Fibroblast of mammary gland (primary cell): ENCODE data around the gene ZNF366.

Experiments
- DNase-seq: peaks from one replicate; pipeline ENCODE4 v3.0.0-alpha.2; 2010; ENCODE audit warnings: low read depth
- H3K4me3 ChIP-seq: 2 replicates; pipeline ENCODE4 v1.5.1; 2011; ENCODE audit warnings: low read depth, mild to moderate bottlenecking, low read length, moderate library complexity; ENCODE audit not compliant: control insufficient read depth
- TF ChIP-seq, protein P1 (sequence below): conservative IDR thresholded peaks from 2 replicates; pipeline ENCODE4 v1.5.1; 2011; ENCODE audit warnings: low read depth, low read length, inconsistent platforms; ENCODE audit not compliant: control insufficient read depth, insufficient read depth

The ZNF366 gene

DNA sequence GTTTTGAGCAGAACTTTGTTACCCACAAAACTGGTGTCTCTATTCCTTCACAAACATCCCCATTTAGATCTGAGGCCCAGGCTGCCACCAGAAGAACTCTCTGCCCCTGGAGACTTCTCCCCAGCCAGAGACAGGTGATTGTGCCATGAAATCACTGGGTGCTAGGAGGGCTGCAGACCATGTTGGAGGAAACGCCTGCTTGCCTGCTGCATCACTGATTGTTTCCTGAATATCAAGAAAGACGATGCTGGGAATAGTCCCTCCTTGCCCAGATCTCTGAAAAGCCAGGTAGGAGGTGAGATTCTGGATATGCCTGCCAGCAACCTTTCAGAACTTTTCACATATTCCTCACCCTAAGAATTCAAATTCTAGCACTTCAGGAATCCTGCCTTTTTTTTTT lies 8.1 kb downstream of the ZNF366 start:
- DNase-seq = no peak
- no peak overlapping the region for H3K4me3 ChIP-seq
- TF ChIP-seq, protein P1, sequence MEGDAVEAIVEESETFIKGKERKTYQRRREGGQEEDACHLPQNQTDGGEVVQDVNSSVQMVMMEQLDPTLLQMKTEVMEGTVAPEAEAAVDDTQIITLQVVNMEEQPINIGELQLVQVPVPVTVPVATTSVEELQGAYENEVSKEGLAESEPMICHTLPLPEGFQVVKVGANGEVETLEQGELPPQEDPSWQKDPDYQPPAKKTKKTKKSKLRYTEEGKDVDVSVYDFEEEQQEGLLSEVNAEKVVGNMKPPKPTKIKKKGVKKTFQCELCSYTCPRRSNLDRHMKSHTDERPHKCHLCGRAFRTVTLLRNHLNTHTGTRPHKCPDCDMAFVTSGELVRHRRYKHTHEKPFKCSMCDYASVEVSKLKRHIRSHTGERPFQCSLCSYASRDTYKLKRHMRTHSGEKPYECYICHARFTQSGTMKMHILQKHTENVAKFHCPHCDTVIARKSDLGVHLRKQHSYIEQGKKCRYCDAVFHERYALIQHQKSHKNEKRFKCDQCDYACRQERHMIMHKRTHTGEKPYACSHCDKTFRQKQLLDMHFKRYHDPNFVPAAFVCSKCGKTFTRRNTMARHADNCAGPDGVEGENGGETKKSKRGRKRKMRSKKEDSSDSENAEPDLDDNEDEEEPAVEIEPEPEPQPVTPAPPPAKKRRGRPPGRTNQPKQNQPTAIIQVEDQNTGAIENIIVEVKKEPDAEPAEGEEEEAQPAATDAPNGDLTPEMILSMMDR = no peak

DNA sequence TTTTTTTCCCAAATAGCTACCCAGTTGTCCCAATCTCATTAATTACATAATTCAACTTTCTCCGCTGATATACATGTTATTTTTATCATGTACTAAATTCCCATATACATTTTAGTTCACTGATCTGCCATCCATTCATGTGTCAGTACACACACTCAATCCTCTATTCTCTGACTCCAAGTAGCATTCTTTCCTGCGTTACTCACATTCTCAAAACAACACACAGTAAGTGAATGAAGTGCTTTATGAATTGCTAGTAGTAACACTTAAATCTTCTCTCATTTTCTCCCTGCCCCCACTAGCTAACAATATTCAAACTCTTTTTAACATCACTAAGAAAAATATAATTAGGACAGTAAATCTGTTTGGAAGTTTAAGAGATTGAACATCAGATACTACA lies 8.9 kb downstream of the ZNF366 start:
- TF ChIP-seq, protein P1 = no peak
- no peak overlapping the region for H3K4me3 ChIP-seq
- DNase-seq = peak; percentile 45

DNA sequence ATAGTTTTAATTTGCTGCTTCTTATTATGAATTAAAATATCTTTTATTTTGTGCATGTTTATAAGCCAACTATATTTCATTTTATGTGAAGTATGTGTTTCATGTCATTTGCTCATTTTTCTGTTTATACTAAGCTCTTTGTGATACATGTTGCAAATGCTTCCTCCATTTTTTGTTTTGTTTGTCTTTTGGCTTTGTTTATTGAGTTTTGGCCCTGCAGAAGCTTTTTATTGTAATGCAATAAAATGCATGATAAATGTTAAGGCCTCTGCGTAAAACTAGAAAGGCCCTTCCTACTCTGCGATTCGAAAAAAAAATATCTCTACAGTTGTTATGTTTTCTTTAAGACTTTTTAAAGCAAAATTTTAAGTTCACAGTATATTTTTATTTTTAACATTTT lies 9.4 kb downstream of the ZNF366 start:
- DNase-seq = no peak
- H3K4me3 ChIP-seq = no peak overlapping the region
- TF ChIP-seq, protein P1 = no peak

DNA sequence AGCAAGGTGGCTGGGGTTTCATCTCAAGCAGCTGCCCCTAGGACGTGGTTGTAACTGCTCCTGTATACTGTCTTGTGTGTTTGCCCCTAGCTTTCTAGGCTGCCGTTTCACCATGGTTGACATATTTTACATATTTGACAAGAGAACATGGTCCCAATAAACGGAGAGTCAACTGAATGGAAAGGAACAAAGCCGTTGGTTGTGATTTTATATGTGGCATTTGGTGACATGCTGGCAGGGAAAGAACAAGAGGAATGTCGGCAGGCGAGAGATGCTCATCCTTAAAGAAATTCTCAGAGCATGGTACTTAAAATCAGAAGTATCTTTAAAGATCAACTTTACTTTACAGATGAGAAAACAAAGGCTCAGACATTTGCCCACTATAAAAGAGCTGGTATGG lies 11.8 kb downstream of the ZNF366 start:
- TF ChIP-seq, protein P1 = no peak
- no peak for DNase-seq
- no peak overlapping the region for H3K4me3 ChIP-seq

DNA sequence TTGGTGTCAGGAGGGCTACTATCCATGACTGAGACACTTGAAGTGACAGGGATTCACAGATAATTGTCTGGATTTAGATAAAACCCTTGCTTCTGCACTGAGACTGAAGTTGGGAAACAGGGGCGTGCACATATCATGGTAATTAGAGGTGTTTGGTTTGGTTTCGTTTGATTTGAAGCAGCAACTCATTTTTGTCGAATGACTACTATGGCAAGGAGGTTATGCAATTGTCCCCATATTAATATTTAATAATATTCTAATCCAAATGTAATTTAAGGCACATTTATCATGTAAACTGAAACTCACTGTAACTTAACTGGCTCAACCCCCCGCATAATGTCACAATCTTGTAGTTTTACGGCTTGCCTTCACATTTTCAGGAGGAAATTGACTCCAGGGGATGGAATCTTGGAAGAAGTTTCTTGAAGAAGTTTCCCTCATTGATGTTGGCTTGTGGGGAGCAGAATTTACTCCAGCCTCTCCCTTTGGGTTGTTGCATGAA lies 12.5 kb downstream of the ZNF366 start:
- no peak overlapping the region for H3K4me3 ChIP-seq
- TF ChIP-seq, protein P1 = no peak
- peak; percentile 24 for DNase-seq

DNA sequence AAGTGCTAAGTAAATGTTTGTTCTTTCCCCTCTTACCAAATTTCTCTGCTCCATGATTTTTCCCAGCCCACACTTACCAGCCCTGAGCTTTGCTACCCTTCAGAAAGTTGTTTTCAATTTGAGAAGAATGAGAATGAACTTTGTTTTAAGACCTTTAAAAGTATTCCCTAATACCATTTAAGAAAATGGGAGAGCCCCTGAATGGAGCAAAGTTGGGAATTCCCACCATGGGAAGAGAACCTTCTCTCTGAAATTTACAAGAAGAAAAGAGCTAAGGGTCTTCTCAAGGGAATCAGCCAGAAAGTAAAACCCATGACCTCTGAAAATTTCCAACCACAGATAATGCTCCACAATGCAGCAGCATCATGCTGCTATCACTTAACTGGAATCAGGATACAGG lies 17.7 kb downstream of the ZNF366 start:
- H3K4me3 ChIP-seq = no peak overlapping the region
- no peak for DNase-seq
- TF ChIP-seq, protein P1 = no peak

DNA sequence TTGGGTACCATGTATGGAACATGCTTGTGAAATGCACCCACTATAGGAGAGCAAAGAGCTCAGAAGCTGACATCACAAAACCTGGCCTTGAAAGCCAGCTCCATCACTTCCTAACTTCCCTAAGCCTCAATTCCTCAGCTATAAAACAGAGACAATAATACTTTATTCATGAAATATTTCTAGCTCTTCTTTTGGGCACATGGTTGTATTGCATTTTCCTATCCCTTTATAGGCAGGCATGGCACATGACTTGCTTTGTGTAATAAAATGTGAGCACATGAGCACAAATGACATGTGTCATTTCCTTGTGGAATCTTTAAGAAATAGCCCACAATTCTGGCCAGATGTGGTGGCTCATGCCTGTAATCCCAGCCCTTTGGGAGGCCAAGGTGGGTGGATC lies 18.5 kb downstream of the ZNF366 start:
- DNase-seq = no peak
- TF ChIP-seq, protein P1 = no peak
- no peak overlapping the region for H3K4me3 ChIP-seq
